K562 (cell line): Measurements from ENCODE around the gene KCTD16. TPM values are rescaled to one million over a fixed set of nuclear protein-coding genes. Genes with fewer than 3 reads are reported as not detected.

Source experiments
- ATAC-seq: fragments of 200-7000 bp; cut with Tn5 transposase; 3 replicates; pipeline ENCODE4 v1.9.1; 2020; ENCODE audit warnings: moderate library complexity
- BruUV-seq: library from RNA; stranded (reverse); fragments of 400-500 nt; replicated peaks from 2 replicates; lab custom pipeline; 2021; lab: Mats Ljungman, UMichigan
- CTCF ChIA-PET: fragments of 300-600 bp; formaldehyde crosslinking; extraction: SDS; loops from one replicate; lab custom pipeline; 2021; ENCODE audit warnings: low intra/inter-chr PET ratio; lab: Yijun Ruan, JAX
- POLR2A ChIA-PET: fragments of 300-600, 350-650 bp; sonication (Branson Sonifier 250); formaldehyde crosslinking; extraction: SDS; loops from one replicate; lab custom pipeline; 2021; ENCODE audit warnings: antibody characterized with exemption, inconsistent platforms; lab: Yijun Ruan, JAX
- DNase-seq, 4 experiments: peaks; one replicate each; pipeline versions ENCODE4 v3.0.0 to v3.0.0-alpha.2; 2011 to 2018; ENCODE audit warnings: low spot score in 3 of 4, mixed read lengths in 3 of 4; ENCODE audit errors: extremely low read depth in 1 of 4
- FAIRE-seq: peaks from 2 replicates; lab custom pipeline; 2011; peaks lifted over from hg19 to GRCh38; lab: Jason Lieb, UNC
- H2AFZ ChIP-seq: 2 replicates; pipeline ENCODE4 v1.6.0; 2011; ENCODE audit warnings: low read depth, low read length, control low read depth, inconsistent platforms
- H3K27ac ChIP-seq: fragments of 200-600 bp; 3 replicates; pipeline ENCODE4 v1.8.0; 2011; ENCODE audit warnings: low read depth, mild to moderate bottlenecking, control low read depth, inconsistent platforms, low read length, moderate library complexity, mixed read lengths; ENCODE audit errors: extremely low read depth
- H3K27me3 ChIP-seq, 2 experiments: fragments of 300-600 bp in 1 of 2; 2 replicates in 1 of 2; 3 replicates in 1 of 2; pipeline versions ENCODE4 v1.6.0 to v1.8.0; 2011; ENCODE audit warnings: inconsistent platforms in 2 of 2, low read length in 2 of 2, mild to moderate bottlenecking in 1 of 2, mixed read lengths in 1 of 2, moderate library complexity in 1 of 2; ENCODE audit not compliant: control insufficient read depth in 2 of 2, insufficient read depth in 2 of 2
- H3K36me3 ChIP-seq: fragments of 300-600 bp; 3 replicates; pipeline ENCODE4 v1.8.0; 2011; ENCODE audit warnings: mild to moderate bottlenecking, low read length, inconsistent platforms; ENCODE audit not compliant: control insufficient read depth, insufficient read depth
- H3K4me1 ChIP-seq, 2 experiments: fragments of 200-600 bp in 1 of 2; replicated peaks in 1 of 2; 2 replicates in 1 of 2; 3 replicates in 1 of 2; pipeline versions ENCODE4 v1.5.1 to v1.8.0; 2011; ENCODE audit warnings: inconsistent platforms in 2 of 2, low read length in 2 of 2, mild to moderate bottlenecking in 1 of 2, mixed read lengths in 1 of 2, moderate library complexity in 1 of 2; ENCODE audit not compliant: control insufficient read depth in 2 of 2, insufficient read depth in 2 of 2
- H3K4me2 ChIP-seq: 2 replicates; pipeline ENCODE4 v1.6.1; 2011; ENCODE audit warnings: low read length, control low read depth, inconsistent platforms, mixed read lengths; ENCODE audit not compliant: insufficient read depth
- H3K4me3 ChIP-seq: fragments of 200-600 bp; sonication (generic), shearing (Covaris generic); 2 replicates; pipeline ENCODE4 v1.5.1; 2016; ENCODE audit warnings: control low read depth, inconsistent platforms
- H3K79me2 ChIP-seq: fragments of 200-600 bp; 3 replicates; pipeline ENCODE4 v1.8.0; 2011; ENCODE audit warnings: low read length, inconsistent platforms; ENCODE audit not compliant: control insufficient read depth, insufficient read depth
- H3K9ac ChIP-seq, 2 experiments: 2 replicates each; pipeline versions ENCODE4 v1.6.0 to v1.6.1; 2011; ENCODE audit warnings: low read depth in 2 of 2, low read length in 2 of 2, control low read depth in 1 of 2, inconsistent platforms in 1 of 2, mild to moderate bottlenecking in 1 of 2, mixed read lengths in 1 of 2; ENCODE audit not compliant: insufficient read depth in 1 of 2
- H3K9me1 ChIP-seq: one replicate; pipeline ENCODE4 v1.6.0; 2011; ENCODE audit warnings: inconsistent platforms, mild to moderate bottlenecking, low read length, moderate library complexity; ENCODE audit not compliant: control insufficient read depth, insufficient read depth
- H3K9me3 ChIP-seq: replicated peaks from 2 replicates; pipeline ENCODE4 v1.5.1; 2011; ENCODE audit warnings: low read depth, low read length, inconsistent platforms; ENCODE audit not compliant: control insufficient read depth, insufficient read depth
- H4K20me1 ChIP-seq: replicated peaks from 2 replicates; pipeline ENCODE4 v1.6.1; 2011; ENCODE audit warnings: low read length, inconsistent platforms, mixed read lengths; ENCODE audit not compliant: control insufficient read depth, insufficient read depth
- HES1 ChIP-seq: fragments of 450-650 bp; IDR thresholded peaks from 2 replicates; pipeline ENCODE4 v1.6.1; 2016; ENCODE audit warnings: low read depth, mild to moderate bottlenecking, moderate library complexity
- JUN ChIP-seq, 2 experiments: sonication (generic) in 1 of 2; formaldehyde crosslinking in 1 of 2; IDR thresholded peaks; 2 replicates each; pipeline versions ENCODE4 v1.6.1 to v1.8.0; 2012 to 2022; ENCODE audit warnings: borderline replicate concordance in 2 of 2, mild to moderate bottlenecking in 2 of 2, improper control_type of control experiment in 1 of 2, low read depth in 1 of 2, low read length in 1 of 2, missing genetic modification reagents in 1 of 2
- MAFG ChIP-seq: fragments of 450-650 bp; conservative IDR thresholded peaks from 2 replicates; pipeline ENCODE4 v1.6.1; 2016; ENCODE audit warnings: missing genetic modification characterization, missing compliant biosample characterization
- MCM3 ChIP-seq: fragments of 450-650 bp; IDR thresholded peaks from 2 replicates; pipeline ENCODE4 v1.6.1; 2016
- PRPF4 ChIP-seq: fragments of 200-400 bp; formaldehyde crosslinking; IDR thresholded peaks from one replicate; pipeline ENCODE4 v1.6.1; 2017; ENCODE audit warnings: low read length, low read depth, mild to moderate bottlenecking; ENCODE audit not compliant: insufficient read depth, poor library complexity, severe bottlenecking
- USF1 ChIP-seq: sonication (generic); formaldehyde crosslinking; IDR thresholded peaks from 2 replicates; pipeline ENCODE4 v1.9.0; 2022; ENCODE audit warnings: mild to moderate bottlenecking, missing genetic modification reagents
- ZNF347 ChIP-seq: fragments of 450-650 bp; formaldehyde crosslinking; IDR thresholded peaks from 2 replicates; pipeline ENCODE4 v1.4.0; 2020; ENCODE audit warnings: low read depth, mild to moderate bottlenecking, moderate library complexity
- ZNF766 ChIP-seq: fragments of 200-800 bp; sonication (Bioruptor generic); conservative IDR thresholded peaks from 2 replicates; pipeline ENCODE4 v1.6.1; 2016; ENCODE audit warnings: missing genetic modification characterization, missing compliant biosample characterization
- ZNF77 ChIP-seq: fragments of 250-450 bp; sonication (Bioruptor Pico); IDR thresholded peaks from 2 replicates; pipeline ENCODE4 v1.5.0; 2020
- WGBS: fragments of 100-300 bp; shearing (Covaris generic); methylation state at CpG from one replicate; pipeline ENCODE4 v1.1.6; 2016; ENCODE audit warnings: low coverage, mixed read lengths; ENCODE audit not compliant: insufficient coverage; ENCODE audit errors: missing lambda C conversion rate; 5-methylcytosine and 5-hydroxymethylcytosine counted together
- in situ Hi-C: fragments of 300-500 bp; cut with MboI; formaldehyde crosslinking; loops from 4 replicates; pipeline ENCODE4 v1.15.0; 2018; ENCODE audit warnings: inconsistent platforms, mixed read lengths
- intact Hi-C: fragments of 100-400 bp; cut with micrococcal nuclease; formaldehyde crosslinking; loops from 2 replicates; pipeline ENCODE4 v1.14.2; 2022
- polyA plus RNA-seq, 8 experiments: library from polyadenylated mRNA; depleted of rRNA in 4 of 8; stranded (reverse) in 5 of 8; unstranded in 3 of 8; fragments of >200 nt; fragmentation: Nextera tagmentation in 2 of 8; fragmentation: Illumina TruSeq in 1 of 8; extraction: Ambion mirVana in 2 of 8; extraction: Trizol in 1 of 8; gene quantifications; 2 replicates each; pipeline versions ENCODE4 v1.2.1 to v1.2.3, GENCODE V29; 2011 to 2014; ENCODE audit warnings: inconsistent platforms in 1 of 8, missing spikeins in 1 of 8
- total RNA-seq, 7 experiments: library from RNA; depleted of rRNA in 6 of 7; stranded (reverse); fragments of >200 nt in 6 of 7; fragmentation: Illumina TruSeq in 2 of 7; extraction: Trizol in 2 of 7; gene quantifications; 2 replicates each; pipeline versions ENCODE4 v1.2.1 to v1.2.3, GENCODE V29; 2011 to 2021; ENCODE audit warnings: low replicate concordance in 1 of 7
- TF ChIP-seq, protein P1 (sequence below): sonication (generic); formaldehyde crosslinking; IDR thresholded peaks from 2 replicates; pipeline ENCODE4 v1.4.0; 2020; ENCODE audit warnings: mild to moderate bottlenecking, missing genetic modification reagents
- TF ChIP-seq, protein P2 (sequence below): fragments of 450-650 bp; formaldehyde crosslinking; IDR thresholded peaks from 2 replicates; pipeline ENCODE4 v1.4.0; 2020; ENCODE audit warnings: mild to moderate bottlenecking

The KCTD16 gene
- total and polyA plus RNA-seq, 9 of the 15 experiments (the other 6 are each of a cell fraction or from before 2014, with no cell fraction given) = 0.04 TPM; not detected in 8

- WGBS = 0% methylated on average over 2 of the region's 2 CpGs
- ATAC-seq = no peak
- H4K20me1 ChIP-seq = no peaks in the 10 kb centered on the region
- TF ChIP-seq ZNF347 (CRISPR knock-in tag) (no peak), MCM3 (no peak), PRPF4 (no peak), ZNF766 (no peak), HES1 (no peak), USF1 (CRISPR knock-in tag) (no peak), JUN (IDR thresholded peaks at IDR 0.05; ENCODE audit: borderline replicate concordance, low read depth, low read length) (no peak), JUN (CRISPR knock-in tag; IDR thresholded peaks at IDR 0.05; ENCODE audit: borderline replicate concordance) (no peak), MAFG (tag) (no peak), ZNF77 (CRISPR knock-in tag) (no peak)
- TF ChIP-seq, protein P1, sequence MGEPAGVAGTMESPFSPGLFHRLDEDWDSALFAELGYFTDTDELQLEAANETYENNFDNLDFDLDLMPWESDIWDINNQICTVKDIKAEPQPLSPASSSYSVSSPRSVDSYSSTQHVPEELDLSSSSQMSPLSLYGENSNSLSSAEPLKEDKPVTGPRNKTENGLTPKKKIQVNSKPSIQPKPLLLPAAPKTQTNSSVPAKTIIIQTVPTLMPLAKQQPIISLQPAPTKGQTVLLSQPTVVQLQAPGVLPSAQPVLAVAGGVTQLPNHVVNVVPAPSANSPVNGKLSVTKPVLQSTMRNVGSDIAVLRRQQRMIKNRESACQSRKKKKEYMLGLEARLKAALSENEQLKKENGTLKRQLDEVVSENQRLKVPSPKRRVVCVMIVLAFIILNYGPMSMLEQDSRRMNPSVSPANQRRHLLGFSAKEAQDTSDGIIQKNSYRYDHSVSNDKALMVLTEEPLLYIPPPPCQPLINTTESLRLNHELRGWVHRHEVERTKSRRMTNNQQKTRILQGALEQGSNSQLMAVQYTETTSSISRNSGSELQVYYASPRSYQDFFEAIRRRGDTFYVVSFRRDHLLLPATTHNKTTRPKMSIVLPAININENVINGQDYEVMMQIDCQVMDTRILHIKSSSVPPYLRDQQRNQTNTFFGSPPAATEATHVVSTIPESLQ (CRISPR knock-in tag) = no peak
- TF ChIP-seq, protein P2, sequence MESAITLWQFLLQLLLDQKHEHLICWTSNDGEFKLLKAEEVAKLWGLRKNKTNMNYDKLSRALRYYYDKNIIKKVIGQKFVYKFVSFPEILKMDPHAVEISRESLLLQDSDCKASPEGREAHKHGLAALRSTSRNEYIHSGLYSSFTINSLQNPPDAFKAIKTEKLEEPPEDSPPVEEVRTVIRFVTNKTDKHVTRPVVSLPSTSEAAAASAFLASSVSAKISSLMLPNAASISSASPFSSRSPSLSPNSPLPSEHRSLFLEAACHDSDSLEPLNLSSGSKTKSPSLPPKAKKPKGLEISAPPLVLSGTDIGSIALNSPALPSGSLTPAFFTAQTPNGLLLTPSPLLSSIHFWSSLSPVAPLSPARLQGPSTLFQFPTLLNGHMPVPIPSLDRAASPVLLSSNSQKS (CRISPR knock-in tag) = no peak
- TF ChIP-seq, all 486 proteins: peak for 0
- CTCF ChIA-PET = no interaction called here
- FAIRE-seq (no peak), DNase-seq (no peak)
- no peaks in the 10 kb centered on the region for H3K9me3 ChIP-seq
- H2AFZ ChIP-seq = no peak overlapping the region
- H3K4me1 ChIP-seq = no peaks in the 10 kb centered on the region
- intact Hi-C loops (no loop called here), in situ Hi-C loops (no loop called here)
- no peaks in the 10 kb centered on the region for H3K9me1 ChIP-seq
- H3K4me2 ChIP-seq = no peak overlapping the region
- no peak overlapping the region for H3K27ac ChIP-seq
- no TSS peak for BruUV-seq
- H3K79me2 ChIP-seq = no peaks in the 10 kb centered on the region
- POLR2A ChIA-PET = no interaction called here
- no peak overlapping the region for H3K4me3 ChIP-seq
- no peaks in the 10 kb centered on the region for H3K27me3 ChIP-seq
- no peaks in the 10 kb centered on the region for H3K36me3 ChIP-seq
- no peak overlapping the region for H3K9ac ChIP-seq
These were observed 77.3 kb downstream of the KCTD16 start for GRCh38 chr5:144248015-144248414.
